HCT116 (cell line): ENCODE results near the gene FRMD4A. TPM values are rescaled to one million over a fixed set of nuclear protein-coding genes. Genes with fewer than 3 reads are reported as not detected.

ENCODE experiments used
- ATAC-seq: fragments of 200-7000 bp; cut with Tn5 transposase; 2 replicates; pipeline ENCODE4 v1.9.1; 2020; ENCODE audit warnings: mild to moderate bottlenecking, moderate library complexity
- BruUV-seq: library from RNA; stranded (reverse); fragments of 400-500 nt; replicated peaks from 2 replicates; lab custom pipeline; 2021; lab: Mats Ljungman, UMichigan
- CTCF ChIA-PET: fragments of 300-600 bp; sonication (Branson Sonifier 250); formaldehyde crosslinking; loops from one replicate; lab custom pipeline; 2021; ENCODE audit warnings: antibody characterized with exemption; lab: Charles Lee
- POLR2A ChIA-PET: fragments of 300-600, 350-600 bp; sonication (Branson Sonifier 250); formaldehyde crosslinking; loops from one replicate; lab custom pipeline; 2021; ENCODE audit warnings: antibody characterized with exemption; lab: Charles Lee
- RAD21 ChIA-PET, 2 experiments: fragments of 300-600 bp; sonication (Branson Sonifier 250); formaldehyde crosslinking; loops; one replicate each; lab custom pipeline; 2023; ENCODE audit warnings: low total read pairs in 2 of 2; ENCODE audit not compliant: uncharacterized antibody in 2 of 2, unreplicated experiment in 2 of 2, low non-redundant PET in 1 of 2; lab: Charles Lee
- DNase-seq: peaks from one replicate; pipeline ENCODE4 v3.0.0-alpha.2; 2010; ENCODE audit warnings: low read depth, low spot score
- H2AFZ ChIP-seq: fragments of 200-600 bp; shearing (Covaris generic), sonication (generic); 2 replicates; pipeline ENCODE4 v1.6.1; 2017; ENCODE audit warnings: low read depth, mixed run types, mixed read lengths, antibody characterized with exemption, low read length; ENCODE audit not compliant: poor library complexity, severe bottlenecking
- H3K27ac ChIP-seq: 2 replicates; pipeline ENCODE4 v1.5.1; 2012; ENCODE audit warnings: low read depth, low read length
- H3K27me3 ChIP-seq: fragments of 200-600 bp; sonication (generic); 2 replicates; pipeline ENCODE4 v1.6.1; 2016; ENCODE audit warnings: mixed run types, low read length, mixed read lengths; ENCODE audit not compliant: insufficient read depth
- H3K36me3 ChIP-seq, 2 experiments: fragments of 200-500 bp in 1 of 2; fragments of 200-600 bp in 1 of 2; sonication (Bioruptor generic) in 1 of 2; sonication (generic) in 1 of 2; 2 replicates each; pipeline versions ENCODE4 v1.5.1 to v1.6.1; 2014 to 2016; ENCODE audit warnings: low read length in 2 of 2, inconsistent platforms in 1 of 2, mixed read lengths in 1 of 2, mixed run types in 1 of 2; ENCODE audit not compliant: insufficient read depth in 2 of 2, control insufficient read depth in 1 of 2
- H3K4me1 ChIP-seq, 2 experiments: fragments of 200-600 bp in 1 of 2; sonication (generic) in 1 of 2; 2 replicates each; pipeline versions ENCODE4 v1.5.1 to v1.6.1; 2012 to 2017; ENCODE audit warnings: low read length in 2 of 2, inconsistent platforms in 1 of 2, mild to moderate bottlenecking in 1 of 2, mixed read lengths in 1 of 2, mixed run types in 1 of 2, moderate library complexity in 1 of 2; ENCODE audit not compliant: insufficient read depth in 2 of 2, control insufficient read depth in 1 of 2
- H3K4me2 ChIP-seq: fragments of 200-600 bp; sonication (generic); 2 replicates; pipeline ENCODE4 v1.6.1; 2017; ENCODE audit warnings: mixed run types, low read length, mixed read lengths
- H3K4me3 ChIP-seq, 2 experiments: fragments of 200-600 bp in 1 of 2; sonication (generic) in 1 of 2; replicated peaks in 1 of 2; 2 replicates each; pipeline ENCODE4 v1.5.1; 2011 to 2016; ENCODE audit warnings: low read length in 2 of 2, control low read depth in 1 of 2, low read depth in 1 of 2, mild to moderate bottlenecking in 1 of 2, mixed read lengths in 1 of 2, mixed run types in 1 of 2
- H3K79me2 ChIP-seq: fragments of 200-600 bp; sonication (generic); 2 replicates; pipeline ENCODE4 v1.6.1; 2017; ENCODE audit warnings: mild to moderate bottlenecking, mixed run types, low read length, moderate library complexity, mixed read lengths; ENCODE audit not compliant: insufficient read depth
- H3K9ac ChIP-seq: fragments of 200-600 bp; sonication (generic); 2 replicates; pipeline ENCODE4 v1.6.1; 2016; ENCODE audit warnings: low read length, mixed read lengths
- H3K9me2 ChIP-seq: fragments of 200-600 bp; sonication (generic), shearing (Covaris generic); 2 replicates; pipeline ENCODE4 v1.6.1; 2017; ENCODE audit warnings: mixed run types, mild to moderate bottlenecking, moderate library complexity; ENCODE audit not compliant: insufficient read depth
- H3K9me3 ChIP-seq, 2 experiments: fragments of 200-500 bp in 1 of 2; fragments of 200-600 bp in 1 of 2; sonication (Bioruptor generic) in 1 of 2; sonication (generic) in 1 of 2; 2 replicates each; pipeline ENCODE4 v1.6.1; 2014 to 2017; ENCODE audit warnings: low read length in 2 of 2, mixed read lengths in 2 of 2, inconsistent platforms in 1 of 2, low read depth in 1 of 2, mild to moderate bottlenecking in 1 of 2, mixed run types in 1 of 2, moderate library complexity in 1 of 2; ENCODE audit not compliant: control insufficient read depth in 1 of 2, insufficient read depth in 1 of 2
- H4K20me1 ChIP-seq: fragments of 200-600 bp; sonication (generic), shearing (Covaris generic); 2 replicates; pipeline ENCODE4 v1.6.1; 2017; ENCODE audit warnings: mixed run types, mild to moderate bottlenecking, moderate library complexity; ENCODE audit not compliant: insufficient read depth
- CBX3 ChIP-seq: IDR thresholded peaks from 2 replicates; pipeline ENCODE4 v1.6.1; 2012; ENCODE audit warnings: low read depth
- CEBPB ChIP-seq: IDR thresholded peaks from 2 replicates; pipeline ENCODE4 v1.6.1; 2012; ENCODE audit warnings: low read depth
- CTCF ChIP-seq, 3 experiments: fragments of 200-600 bp in 1 of 3; sonication (generic) in 1 of 3; IDR thresholded peaks in 2 of 3; conservative IDR thresholded peaks in 1 of 3; 2 replicates each; pipeline ENCODE4 v1.5.1; 2012 to 2017; ENCODE audit warnings: low read depth in 2 of 3, low read length in 2 of 3, antibody characterized with exemption in 1 of 3, borderline replicate concordance in 1 of 3, control low read depth in 1 of 3, mild to moderate bottlenecking in 1 of 3, mixed read lengths in 1 of 3, mixed run types in 1 of 3, moderate library complexity in 1 of 3; ENCODE audit not compliant: insufficient read depth in 1 of 3
- EGR1 ChIP-seq: IDR thresholded peaks from 2 replicates; pipeline ENCODE4 v1.6.1; 2012; ENCODE audit warnings: low read depth
- ELF1 ChIP-seq: IDR thresholded peaks from 2 replicates; pipeline ENCODE4 v1.6.1; 2012; ENCODE audit warnings: low read depth, borderline replicate concordance
- MAX ChIP-seq: IDR thresholded peaks from 2 replicates; pipeline ENCODE4 v1.6.1; 2012
- POLR2A ChIP-seq: IDR thresholded peaks from 2 replicates; pipeline ENCODE4 v1.7.0; 2011; ENCODE audit warnings: borderline replicate concordance; ENCODE audit not compliant: insufficient read depth, insufficient read length; ENCODE audit errors: extremely low read depth
- RAD21 ChIP-seq: IDR thresholded peaks from 2 replicates; pipeline ENCODE4 v1.6.1; 2012; ENCODE audit warnings: low read depth, mild to moderate bottlenecking
- REST ChIP-seq: IDR thresholded peaks from 2 replicates; pipeline ENCODE4 v1.6.1; 2012; ENCODE audit warnings: low read depth
- SIN3A ChIP-seq: IDR thresholded peaks from 2 replicates; pipeline ENCODE4 v1.6.1; 2012; ENCODE audit warnings: low read depth
- SRF ChIP-seq: IDR thresholded peaks from 2 replicates; pipeline ENCODE4 v1.6.1; 2012; ENCODE audit warnings: low read depth
- TCF7L2 ChIP-seq: IDR thresholded peaks from 2 replicates; pipeline ENCODE4 v1.7.0; 2011; ENCODE audit warnings: borderline replicate concordance, inconsistent platforms; ENCODE audit not compliant: insufficient read depth, insufficient read length; ENCODE audit errors: extremely low read depth
- ZFX ChIP-seq: fragments of 450-650 bp; IDR thresholded peaks from 2 replicates; pipeline ENCODE4 v1.6.1; 2017
- intact Hi-C: fragments of 100-400 bp; cut with micrococcal nuclease; formaldehyde crosslinking; loops from 2 replicates; pipeline ENCODE4 v1.10.0; 2022
- total RNA-seq: library from RNA; stranded (reverse); gene quantifications from one replicate; pipeline ENCODE4 v1.2.1, GENCODE V29; 2021; ENCODE audit not compliant: unreplicated experiment

FRMD4A gene
- total RNA-seq, 1 experiment from 2014 or later = 0.20 TPM

GRCh38 chr10:14120812-14121211 lies 209.9 kb downstream of the FRMD4A start:
- no peak overlapping the region for H3K4me3 ChIP-seq
- intact Hi-C loops = no loop called here
- BruUV-seq = no TSS peak
- ChIA-PET RAD21 (no interaction called here), POLR2A (no interaction called here), CTCF (no interaction called here)
- no peak overlapping the region for H3K4me2 ChIP-seq
- TF ChIP-seq POLR2A = no peak
- no peak for TF ChIP-seq ZFX
- no peak for TF ChIP-seq CEBPB
- no peak for TF ChIP-seq REST
- no peak for TF ChIP-seq CBX3
- TF ChIP-seq SRF = no peak
- no peak for TF ChIP-seq ELF1
- TF ChIP-seq MAX = no peak
- TF ChIP-seq RAD21 = no peak
- TF ChIP-seq SIN3A = no peak
- no peak for TF ChIP-seq TCF7L2
- TF ChIP-seq CTCF (IDR thresholded peaks at IDR 0.05 in 2 of 3, conservative IDR thresholded peaks at IDR 0.05 in 1 of 3; ENCODE audit: borderline replicate concordance in 1 of 3, insufficient read depth in 1 of 3, low read depth in 2 of 3, low read length in 2 of 3) = no peak
- no peak for TF ChIP-seq EGR1
- no peaks in the 10 kb centered on the region for H3K9me3 ChIP-seq
- peaks cover 10% of the 10 kb centered on the region; the same call in 1 of the 2 replicates for H3K27me3 ChIP-seq
- H3K9me2 ChIP-seq = no peaks in the 10 kb centered on the region
- H3K27ac ChIP-seq = no peak overlapping the region
- ATAC-seq = no peak
- no peaks in the 10 kb centered on the region for H3K79me2 ChIP-seq
- H3K4me1 ChIP-seq = no peaks in the 10 kb centered on the region
- no peaks in the 10 kb centered on the region for H4K20me1 ChIP-seq
- no peak overlapping the region for H2AFZ ChIP-seq
- no peak for DNase-seq
- no peaks in the 10 kb centered on the region for H3K36me3 ChIP-seq
- no peak overlapping the region for H3K9ac ChIP-seq
